CD4-positive, alpha-beta T cell treated with Interleukin-17A for 4 hours (primary cell): Measurements from ENCODE around the gene SNX15.

Experiments
- DNase-seq: peaks from one replicate; pipeline ENCODE4 v3.0.0-alpha.2; 2020; ENCODE audit warnings: mixed read lengths

SNX15 gene

GRCh38 chr11:65058419-65059054, 31.3 kb downstream of the SNX15 start, which contains the start of gene NAALADL1:
Gene NAALADL1, minus strand, starts transcription at chr11:65058553. Its CDS starts 32 bp downstream, at chr11:65058521.
- DNase-seq, result no peak

- no peak for DNase-seq
These were observed 32.3 kb downstream of the SNX15 start for GRCh38 chr11:65059523-65059922.

- no peak for DNase-seq
These were observed 33.0 kb downstream of the SNX15 start for GRCh38 chr11:65059959-65060824.

- DNase-seq, result peak; percentile 33
These were observed 33.7 kb downstream of the SNX15 start for GRCh38 chr11:65060913-65061408.

GRCh38 chr11:65063532-65063931, 36.3 kb downstream of the SNX15 start:
- DNase-seq, result no peak

GRCh38 chr11:65064847-65065240, 37.6 kb downstream of the SNX15 start:
- DNase-seq, result no peak

- DNase-seq, result no peak
These were observed 38.6 kb downstream of the SNX15 start for GRCh38 chr11:65065851-65066250.

GRCh38 chr11:65066315-65066714, 39.1 kb downstream of the SNX15 start:
- DNase-seq, result no peak

GRCh38 chr11:65066805-65067291, 39.6 kb downstream of the SNX15 start:
- no peak for DNase-seq

GRCh38 chr11:65067446-65067845, 40.2 kb downstream of the SNX15 start:
- no peak for DNase-seq

GRCh38 chr11:65069217-65069616, 42.0 kb downstream of the SNX15 start:
- DNase-seq, result no peak

- DNase-seq, result no peak
These were observed 44.8 kb downstream of the SNX15 start for GRCh38 chr11:65071907-65072630.

GRCh38 chr11:65072631-65072966, 45.4 kb downstream of the SNX15 start:
- no peak for DNase-seq

- DNase-seq, result no peak
These were observed 50.2 kb downstream of the SNX15 start for GRCh38 chr11:65077451-65077850.

- peak; percentile 82 for DNase-seq
These were observed 50.9 kb downstream of the SNX15 start for GRCh38 chr11:65078151-65078550.

GRCh38 chr11:65078786-65079342, 51.6 kb downstream of the SNX15 start:
- DNase-seq, result no peak

- DNase-seq, result no peak
These were observed 56.0 kb downstream of the SNX15 start for GRCh38 chr11:65083134-65083833.

GRCh38 chr11:65083834-65084597, 56.8 kb downstream of the SNX15 start, which contains the start of the genes CDCA5 and ZFPL1:
Gene CDCA5, minus strand, starts transcription at chr11:65084040. Its CDS starts 62 bp downstream, at chr11:65083978.
Gene ZFPL1, plus strand, starts transcription at chr11:65084222. Its CDS starts 477 bp downstream, at chr11:65084699.
- peak; percentile 96 for DNase-seq

GRCh38 chr11:65084598-65085375, 57.5 kb downstream of the SNX15 start:
- DNase-seq, result no peak

GRCh38 chr11:65085446-65085845, 58.2 kb downstream of the SNX15 start:
- no peak for DNase-seq
